Activated effector memory CD4-positive, alpha-beta T cell treated with anti-CD3 and anti-CD28 coated beads, Interleukin-2, amount 50 U/mL, for 16 hours (primary cell): ENCODE measurements around the gene KIF25.

Source experiments
- DNase-seq: peaks from one replicate; pipeline ENCODE4 v3.0.0-alpha.2; 2020

The KIF25 gene

GRCh38 chr6:168053086-168053956, 55.9 kb downstream of the KIF25 start:
- no peak for DNase-seq

GRCh38 chr6:168053957-168054471, 56.5 kb downstream of the KIF25 start:
- no peak for DNase-seq

GRCh38 chr6:168054765-168055560, 57.5 kb downstream of the KIF25 start:
- DNase-seq, result no peak

GRCh38 chr6:168055696-168056489, 58.4 kb downstream of the KIF25 start:
- DNase-seq, result no peak

- no peak for DNase-seq
These were observed 59.5 kb downstream of the KIF25 start for GRCh38 chr6:168056892-168057527.

GRCh38 chr6:168057836-168058235, 60.4 kb downstream of the KIF25 start:
- DNase-seq, result no peak

- DNase-seq, result no peak
These were observed 61.5 kb downstream of the KIF25 start for GRCh38 chr6:168058691-168059551.

- DNase-seq, result no peak
These were observed 63.1 kb downstream of the KIF25 start for GRCh38 chr6:168060521-168060931.

- no peak for DNase-seq
These were observed 64.1 kb downstream of the KIF25 start for GRCh38 chr6:168061269-168062210.

GRCh38 chr6:168062346-168063289, 65.1 kb downstream of the KIF25 start:
- DNase-seq, result no peak

GRCh38 chr6:168063431-168063830, 66.0 kb downstream of the KIF25 start:
- no peak for DNase-seq

- no peak for DNase-seq
These were observed 66.8 kb downstream of the KIF25 start for GRCh38 chr6:168064226-168064807.

- no peak for DNase-seq
These were observed 69.7 kb downstream of the KIF25 start for GRCh38 chr6:168067081-168067759.

GRCh38 chr6:168070804-168071203, 73.3 kb downstream of the KIF25 start:
- no peak for DNase-seq

GRCh38 chr6:168071620-168072019, 74.1 kb downstream of the KIF25 start:
- DNase-seq, result no peak

GRCh38 chr6:168072261-168072660, 74.8 kb downstream of the KIF25 start:
- DNase-seq, result no peak

- DNase-seq, result no peak
These were observed 75.3 kb downstream of the KIF25 start for GRCh38 chr6:168072730-168073129.
